Measurements from ENCODE around the gene PTPN20.

DNA sequence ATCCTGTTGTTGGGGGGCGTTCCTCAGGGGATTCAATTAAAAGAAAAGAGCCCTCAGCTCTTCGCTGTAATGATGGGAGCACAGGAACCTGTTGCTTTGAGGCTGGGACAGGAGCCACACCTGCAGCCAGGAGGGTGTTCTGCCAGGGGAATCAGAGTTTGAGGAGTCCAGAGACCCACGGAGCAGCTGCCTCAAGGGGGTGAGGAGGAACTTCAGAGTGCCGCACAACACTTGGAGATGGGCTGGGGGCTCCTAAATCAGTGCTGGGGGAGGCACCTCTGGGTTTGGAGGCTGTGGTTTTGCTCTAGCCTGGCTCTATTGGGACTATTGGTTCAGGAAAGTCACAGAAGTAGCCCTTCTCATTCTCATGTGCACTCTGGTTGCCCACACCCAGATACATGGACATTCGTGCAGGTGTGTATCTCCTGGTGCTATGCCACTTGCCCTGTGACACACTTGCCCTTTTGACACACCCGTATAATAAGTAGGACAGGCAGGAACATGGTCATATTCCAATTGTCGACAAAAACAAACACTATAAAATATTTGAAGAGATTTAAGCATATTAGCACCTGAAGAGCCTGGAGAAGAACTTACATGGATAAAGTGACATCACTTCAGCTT, 98.1 kb downstream of the PTPN20 start:
- TF ChIP-seq, protein P1, sequence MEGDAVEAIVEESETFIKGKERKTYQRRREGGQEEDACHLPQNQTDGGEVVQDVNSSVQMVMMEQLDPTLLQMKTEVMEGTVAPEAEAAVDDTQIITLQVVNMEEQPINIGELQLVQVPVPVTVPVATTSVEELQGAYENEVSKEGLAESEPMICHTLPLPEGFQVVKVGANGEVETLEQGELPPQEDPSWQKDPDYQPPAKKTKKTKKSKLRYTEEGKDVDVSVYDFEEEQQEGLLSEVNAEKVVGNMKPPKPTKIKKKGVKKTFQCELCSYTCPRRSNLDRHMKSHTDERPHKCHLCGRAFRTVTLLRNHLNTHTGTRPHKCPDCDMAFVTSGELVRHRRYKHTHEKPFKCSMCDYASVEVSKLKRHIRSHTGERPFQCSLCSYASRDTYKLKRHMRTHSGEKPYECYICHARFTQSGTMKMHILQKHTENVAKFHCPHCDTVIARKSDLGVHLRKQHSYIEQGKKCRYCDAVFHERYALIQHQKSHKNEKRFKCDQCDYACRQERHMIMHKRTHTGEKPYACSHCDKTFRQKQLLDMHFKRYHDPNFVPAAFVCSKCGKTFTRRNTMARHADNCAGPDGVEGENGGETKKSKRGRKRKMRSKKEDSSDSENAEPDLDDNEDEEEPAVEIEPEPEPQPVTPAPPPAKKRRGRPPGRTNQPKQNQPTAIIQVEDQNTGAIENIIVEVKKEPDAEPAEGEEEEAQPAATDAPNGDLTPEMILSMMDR (IDR thresholded peaks at IDR 0.05): no peak
- TF ChIP-seq POLR2A (IDR thresholded peaks at IDR 0.05): no peak
- no peak for TF ChIP-seq POLR2AphosphoS5 (IDR thresholded peaks at IDR 0.05)
